Kidney (tissue), 14 donors: ENCODE results near the gene PCK2. TPM values are rescaled to one million over a fixed set of nuclear protein-coding genes. Genes with fewer than 3 reads are reported as not detected.
A peak's percentile ranks its signal among the peaks of the same experiment; 100 is the strongest.

Experiments
- DNase-seq, 5 donors: peaks; one replicate each; pipeline ENCODE4 v3.0.0-alpha.2; 2013 to 2020
- FAIRE-seq: peaks from 2 replicates; lab custom pipeline; 2012; peaks lifted over from hg19 to GRCh38; lab: Jason Lieb, UNC
- H3K27ac ChIP-seq, 2 donors: one replicate each; pipeline ENCODE4 v1.7.0; 2013; ENCODE audit warnings: low read depth in 2 of 2, low read length in 2 of 2, inconsistent platforms in 1 of 2
- H3K27me3 ChIP-seq: one replicate; pipeline ENCODE4 v1.7.1; 2013; ENCODE audit warnings: low read length, inconsistent platforms; ENCODE audit not compliant: control insufficient read depth, insufficient read depth
- H3K36me3 ChIP-seq, 3 donors: one replicate each; pipeline versions ENCODE4 v1.7.0 to v1.7.1; 2013; ENCODE audit warnings: low read length in 3 of 3, control low read depth in 1 of 3, inconsistent platforms in 1 of 3; ENCODE audit not compliant: insufficient read depth in 3 of 3, control insufficient read depth in 2 of 3
- H3K4me1 ChIP-seq, 3 donors: one replicate each; pipeline versions ENCODE4 v1.7.0 to v1.7.1; 2013; ENCODE audit warnings: low read length in 3 of 3, inconsistent platforms in 1 of 3, low read depth in 1 of 3; ENCODE audit not compliant: control insufficient read depth in 2 of 3, insufficient read depth in 2 of 3
- H3K4me3 ChIP-seq, 3 donors: one replicate each; pipeline versions ENCODE4 v1.7.0 to v1.8.1; 2013; ENCODE audit warnings: low read length in 3 of 3, control low read depth in 1 of 3, inconsistent platforms in 1 of 3
- H3K9ac ChIP-seq, 3 donors: one replicate each; pipeline versions ENCODE4 v1.7.0 to v1.7.1; 2013; ENCODE audit warnings: low read length in 3 of 3, control low read depth in 1 of 3, inconsistent platforms in 1 of 3
- H3K9me3 ChIP-seq, 3 donors: one replicate each; pipeline versions ENCODE4 v1.7.0 to v1.7.1; 2013; ENCODE audit warnings: low read length in 3 of 3, control low read depth in 1 of 3, inconsistent platforms in 1 of 3; ENCODE audit not compliant: control insufficient read depth in 2 of 3, insufficient read depth in 1 of 3
- intact Hi-C: fragments of 100-400 bp; cut with DNase I; formaldehyde crosslinking; loops from one replicate; pipeline ENCODE4 v1.11.1; 2022
- polyA plus RNA-seq: library from polyadenylated mRNA; stranded (reverse); fragments of 350-450 nt; fragmentation: Illumina TruSeq; extraction: RNeasy Lipid Tissue Mini Kit (QIAGEN cat#74804); gene quantifications from one replicate; pipeline ENCODE4 v1.2.3, GENCODE V29; 2014; ENCODE audit warnings: low read depth, low replicate concordance; ENCODE audit not compliant: insufficient read depth
- total RNA-seq: library from RNA; stranded (reverse); fragmentation: NEBNext Ultra II Directional; extraction: Animal tissue kit (Norgen Biotek cat#: 25700); gene quantifications from one replicate; pipeline ENCODE4 v1.2.1, GENCODE V29; 2021
- TF ChIP-seq, protein P1 (sequence below): IDR thresholded peaks from 3 replicates; pipeline ENCODE4 v1.5.1; 2012; ENCODE audit warnings: mild to moderate bottlenecking, moderate library complexity, borderline replicate concordance; ENCODE audit not compliant: insufficient read depth; ENCODE audit errors: extremely low read depth
- donor health status: control.
- donor health status: control.
- donor health status: control.
- donor health status: control.
- donor health status: control.
- donor health status: DM: yes; HTN: yes; CAD: no.
- donor health status: Normal renal cell carcinoma (clear cell type).

PCK2 gene
- total and polyA plus RNA-seq, 2 donors from 2014 or later: 36.1 to 140 TPM

DNA sequence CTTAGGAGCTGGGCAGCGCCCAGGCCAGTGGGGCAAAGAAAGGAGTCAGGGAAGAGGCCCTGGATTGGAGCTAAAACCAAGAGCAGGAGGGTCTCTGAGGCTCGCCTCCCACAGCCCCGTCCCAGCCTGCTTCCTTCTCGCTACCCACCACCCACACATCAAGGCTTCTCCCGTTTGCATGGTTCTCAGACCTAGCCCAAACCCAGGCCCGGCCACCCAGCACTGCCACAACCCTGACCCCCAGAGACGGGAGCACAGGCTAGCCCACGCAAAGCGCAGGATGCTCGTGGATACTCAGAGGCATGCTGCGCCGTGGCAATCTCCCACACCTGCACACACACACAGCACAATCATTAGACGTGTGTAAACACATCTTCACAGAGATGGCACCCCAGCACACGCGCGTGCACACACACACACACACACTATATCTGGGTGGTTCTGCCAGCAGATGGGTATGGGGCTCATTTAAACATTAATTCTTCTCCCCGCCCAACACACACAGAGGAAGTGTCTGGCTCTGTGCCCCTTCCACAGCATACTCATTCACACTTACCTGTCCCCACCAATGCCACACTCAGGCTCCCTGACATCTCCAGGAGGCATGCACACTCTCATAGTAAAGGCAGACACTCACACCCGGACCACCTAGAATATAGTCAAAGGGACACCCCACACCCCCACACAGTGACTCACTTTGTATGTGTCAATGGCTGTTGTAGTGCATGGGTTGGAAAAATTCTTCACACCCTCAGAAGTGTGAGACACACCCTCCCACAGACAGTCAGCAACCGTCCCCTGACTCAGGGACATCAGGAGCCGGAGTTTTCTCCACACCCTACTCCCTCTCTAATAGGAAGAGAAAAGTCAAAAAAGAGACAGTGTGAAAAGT is 41.2 kb upstream of the PCK2 start:
- no peak for DNase-seq
- Histone ChIP-seq H3K36me3 (no peaks in the 10 kb centered on the region), H3K9ac (no peak overlapping the region), H3K27ac (no peak overlapping the region), H3K4me3 (peak overlapping the region in 2 of 3 donors; percentile 50 to 71), H3K27me3 (no peaks in the 10 kb centered on the region), H3K9me3 (no peaks in the 10 kb centered on the region), H3K4me1 (peaks cover 0 to 7% (median 0%) of the 10 kb centered on the region in 3 donors)
- TF ChIP-seq, protein P1, sequence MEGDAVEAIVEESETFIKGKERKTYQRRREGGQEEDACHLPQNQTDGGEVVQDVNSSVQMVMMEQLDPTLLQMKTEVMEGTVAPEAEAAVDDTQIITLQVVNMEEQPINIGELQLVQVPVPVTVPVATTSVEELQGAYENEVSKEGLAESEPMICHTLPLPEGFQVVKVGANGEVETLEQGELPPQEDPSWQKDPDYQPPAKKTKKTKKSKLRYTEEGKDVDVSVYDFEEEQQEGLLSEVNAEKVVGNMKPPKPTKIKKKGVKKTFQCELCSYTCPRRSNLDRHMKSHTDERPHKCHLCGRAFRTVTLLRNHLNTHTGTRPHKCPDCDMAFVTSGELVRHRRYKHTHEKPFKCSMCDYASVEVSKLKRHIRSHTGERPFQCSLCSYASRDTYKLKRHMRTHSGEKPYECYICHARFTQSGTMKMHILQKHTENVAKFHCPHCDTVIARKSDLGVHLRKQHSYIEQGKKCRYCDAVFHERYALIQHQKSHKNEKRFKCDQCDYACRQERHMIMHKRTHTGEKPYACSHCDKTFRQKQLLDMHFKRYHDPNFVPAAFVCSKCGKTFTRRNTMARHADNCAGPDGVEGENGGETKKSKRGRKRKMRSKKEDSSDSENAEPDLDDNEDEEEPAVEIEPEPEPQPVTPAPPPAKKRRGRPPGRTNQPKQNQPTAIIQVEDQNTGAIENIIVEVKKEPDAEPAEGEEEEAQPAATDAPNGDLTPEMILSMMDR: no peak
- no peak for FAIRE-seq
- intact Hi-C loops: no loop called here

GRCh38 chr14:24053548-24054323 is 40.4 kb upstream of the PCK2 start:
- FAIRE-seq (no peak), DNase-seq (peak in 2 of 5 donors; percentile 40 to 45)
- TF ChIP-seq, protein P1: no peak
- no peak overlapping the region for H3K4me3 ChIP-seq
- no peaks in the 10 kb centered on the region for H3K27me3 ChIP-seq
- no peak overlapping the region for H3K9ac ChIP-seq
- H3K27ac ChIP-seq: no peak overlapping the region
- H3K36me3 ChIP-seq: no peaks in the 10 kb centered on the region
- H3K4me1 ChIP-seq: peaks cover 0 to 9% (median 3%) of the 10 kb centered on the region in 3 donors
- intact Hi-C loops: no loop called here
- H3K9me3 ChIP-seq: no peaks in the 10 kb centered on the region

DNA sequence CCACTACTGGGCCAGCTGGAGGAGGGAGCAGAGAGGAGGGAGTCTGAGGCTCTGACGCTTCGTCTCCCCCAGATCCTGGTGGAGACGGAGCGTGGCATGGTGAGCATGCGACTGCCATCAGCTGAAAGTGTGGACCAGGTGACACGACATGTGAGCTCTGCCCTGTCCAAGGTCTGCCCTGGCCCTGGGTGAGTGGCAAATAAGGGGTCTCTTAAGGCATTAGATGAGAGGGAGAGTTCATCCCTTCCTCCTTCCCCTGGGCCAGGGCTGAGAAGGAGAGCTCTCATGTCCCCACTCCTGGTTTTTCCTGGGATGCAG is 39.8 kb upstream of the PCK2 start:
- peaks cover 0 to 9% (median 3%) of the 10 kb centered on the region in 3 donors for H3K4me1 ChIP-seq
- no peak overlapping the region for H3K27ac ChIP-seq
- DNase-seq (peak in 1 of 5 donors; percentile 45), FAIRE-seq (no peak)
- intact Hi-C loops: no loop called here
- H3K36me3 ChIP-seq: no peaks in the 10 kb centered on the region
- H3K27me3 ChIP-seq: no peaks in the 10 kb centered on the region
- TF ChIP-seq, protein P1: no peak
- no peaks in the 10 kb centered on the region for H3K9me3 ChIP-seq
- no peak overlapping the region for H3K9ac ChIP-seq
- H3K4me3 ChIP-seq: no peak overlapping the region
